ENCODE data around the gene IQCH.
"Not testable (repeated sequence)": the region's sequence is repeated elsewhere in the genome, so short reads cannot be mapped to it uniquely, and the experiment has no call there.

The IQCH gene

GRCh38 chr15:67350042-67350441 is 95.5 kb downstream of the IQCH start:
- DNase-seq (ENCODE audit: low read depth in 1 of 2, low spot score in 1 of 2) = no peak

GRCh38 chr15:67358391-67358790 is 103.8 kb downstream of the IQCH start:
- no peak for DNase-seq (ENCODE audit: low read depth in 1 of 2, low spot score in 1 of 2)

- DNase-seq (ENCODE audit: low read depth in 1 of 2, low spot score in 1 of 2) = no peak
Observed at GRCh38 chr15:67358812-67359211, 104.2 kb downstream of the IQCH start.

GRCh38 chr15:67359431-67360079 is 105.0 kb downstream of the IQCH start:
- no peak for DNase-seq (ENCODE audit: low read depth in 1 of 2, low spot score in 1 of 2)

- no peak for DNase-seq (ENCODE audit: low read depth in 1 of 2, low spot score in 1 of 2)
Observed at GRCh38 chr15:67361100-67361499, 106.5 kb downstream of the IQCH start.

GRCh38 chr15:67363712-67364111 is 109.1 kb downstream of the IQCH start:
- not testable (repeated sequence) for DNase-seq (ENCODE audit: low read depth in 1 of 2, low spot score in 1 of 2)

GRCh38 chr15:67365994-67366393 is 111.4 kb downstream of the IQCH start:
- no peak for DNase-seq (ENCODE audit: low read depth in 1 of 2, low spot score in 1 of 2)

- DNase-seq (ENCODE audit: low read depth in 1 of 2, low spot score in 1 of 2) = no peak
Observed at GRCh38 chr15:67366904-67367303, 112.3 kb downstream of the IQCH start.

GRCh38 chr15:67369359-67369998 is 114.9 kb downstream of the IQCH start:
- no peak for DNase-seq (ENCODE audit: low read depth in 1 of 2, low spot score in 1 of 2)

- no peak for DNase-seq (ENCODE audit: low read depth in 1 of 2, low spot score in 1 of 2)
Observed at GRCh38 chr15:67370206-67370954, 115.8 kb downstream of the IQCH start.

GRCh38 chr15:67372543-67372942 is 118.0 kb downstream of the IQCH start:
- DNase-seq (ENCODE audit: low read depth in 1 of 2, low spot score in 1 of 2) = no peak

GRCh38 chr15:67372986-67373675 is 118.5 kb downstream of the IQCH start:
- no peak for DNase-seq (ENCODE audit: low read depth in 1 of 2, low spot score in 1 of 2)

- DNase-seq (ENCODE audit: low read depth in 1 of 2, low spot score in 1 of 2) = no peak
Observed at GRCh38 chr15:67373971-67374370, 119.4 kb downstream of the IQCH start.

- no peak for DNase-seq (ENCODE audit: low read depth in 1 of 2, low spot score in 1 of 2)
Observed at GRCh38 chr15:67379530-67379929, 124.9 kb downstream of the IQCH start.

GRCh38 chr15:67380921-67381320 is 126.3 kb downstream of the IQCH start:
- no peak for DNase-seq (ENCODE audit: low read depth in 1 of 2, low spot score in 1 of 2)

GRCh38 chr15:67381416-67382045 is 126.9 kb downstream of the IQCH start:
- DNase-seq (ENCODE audit: low read depth in 1 of 2, low spot score in 1 of 2) = no peak

GRCh38 chr15:67382723-67383122 is 128.1 kb downstream of the IQCH start:
- DNase-seq (ENCODE audit: low read depth in 1 of 2, low spot score in 1 of 2) = no peak

- DNase-seq (ENCODE audit: low read depth in 1 of 2, low spot score in 1 of 2) = no peak
Observed at GRCh38 chr15:67383899-67384298, 129.3 kb downstream of the IQCH start.

- DNase-seq (ENCODE audit: low read depth in 1 of 2, low spot score in 1 of 2) = no peak
Observed at GRCh38 chr15:67384761-67385160, 130.2 kb downstream of the IQCH start.

- no peak for DNase-seq (ENCODE audit: low read depth in 1 of 2, low spot score in 1 of 2)
Observed at GRCh38 chr15:67385971-67386370, 131.4 kb downstream of the IQCH start.

- DNase-seq (ENCODE audit: low read depth in 1 of 2, low spot score in 1 of 2) = no peak
Observed at GRCh38 chr15:67386947-67387346, 132.4 kb downstream of the IQCH start.

All from stimulated activated CD4-positive, alpha-beta T cell treated with anti-CD3 and anti-CD28 coated beads, Interleukin-15, amount 100 ng/mL, for 1 hour (primary cell).